Stimulated activated CD4-positive, alpha-beta T cell treated with anti-CD3 and anti-CD28 coated beads, Interleukin-2, amount 100 ng/mL, for 48 hours (primary cell): ENCODE results near the gene ASIC2.

Experiments used
- DNase-seq, 2 donors: peaks; one replicate each; pipeline ENCODE4 v3.0.0-alpha.2; 2020

The ASIC2 gene

DNA sequence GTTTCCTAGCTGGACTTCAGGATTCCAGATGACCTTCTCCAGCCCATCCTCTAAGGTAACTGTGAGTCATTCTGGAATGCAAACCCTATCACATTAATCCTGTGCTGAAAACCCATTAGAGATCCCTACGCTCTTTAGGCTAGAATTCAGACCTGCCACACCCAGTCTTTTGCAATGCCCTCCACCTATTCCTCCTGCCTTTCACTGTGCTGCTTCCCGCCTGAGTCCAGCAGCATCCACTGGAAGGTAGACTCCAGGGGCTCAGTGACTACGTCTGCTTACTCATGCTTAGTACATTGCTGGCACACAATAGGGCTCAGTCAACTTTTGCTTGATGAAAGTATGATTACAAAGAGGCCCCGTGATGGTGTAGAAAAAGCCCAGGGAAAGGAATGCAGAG, 180.3 kb downstream of the ASIC2 start:
- DNase-seq, result no peak

- DNase-seq, result no peak
These were observed 183.6 kb downstream of the ASIC2 start for GRCh38 chr17:33109336-33110072.

DNA sequence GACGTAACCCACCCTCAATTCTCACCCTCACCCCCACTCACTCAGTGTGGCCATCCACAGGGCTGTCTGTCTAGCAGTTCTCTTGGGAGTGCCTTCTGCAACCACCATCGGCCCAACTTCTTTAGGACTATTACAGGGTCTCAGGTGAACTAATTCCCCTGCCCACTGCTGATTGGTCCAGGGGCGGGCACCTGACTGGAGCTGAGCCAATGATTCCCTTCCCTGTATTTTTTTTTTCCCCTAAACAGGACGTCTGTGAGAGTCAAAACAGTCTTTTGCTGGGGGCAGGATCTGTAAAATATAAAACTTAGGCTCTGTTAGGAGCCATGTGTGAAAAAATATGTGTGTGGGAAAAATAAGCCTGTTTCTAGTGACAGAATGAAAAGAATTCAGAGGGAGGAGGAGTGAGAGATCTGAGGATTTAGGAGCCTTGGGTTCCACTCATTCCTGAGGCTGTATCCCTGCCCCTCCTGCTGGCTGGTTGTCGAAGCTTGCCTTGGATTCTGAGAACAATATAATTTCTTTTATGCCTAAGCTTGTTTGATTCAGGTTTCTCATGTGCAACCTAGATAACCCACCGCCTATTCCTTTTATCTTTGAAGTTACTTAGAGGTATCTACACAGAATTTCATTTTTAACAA, 186.4 kb downstream of the ASIC2 start:
- DNase-seq, result no peak

GRCh38 chr17:33105911-33106310, 187.2 kb downstream of the ASIC2 start:
- no peak for DNase-seq

DNA sequence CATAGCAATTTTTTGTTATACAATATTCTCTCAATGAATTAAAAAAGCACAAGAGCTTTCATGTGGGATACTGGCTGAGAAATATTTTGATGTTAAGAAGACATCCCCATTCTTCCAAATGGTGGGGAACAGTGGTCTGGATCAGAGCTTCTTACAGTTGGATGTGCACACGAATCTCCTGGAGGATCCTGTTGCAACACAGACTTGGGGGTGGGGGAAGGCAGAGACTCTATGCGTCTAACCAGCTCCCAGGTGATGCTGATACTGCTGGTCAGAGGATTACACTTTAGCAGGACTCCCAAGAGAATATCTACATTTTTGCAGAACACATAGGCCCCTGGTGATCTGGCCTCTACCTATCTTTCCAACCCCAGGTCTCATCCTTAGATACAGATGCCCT, 193.2 kb downstream of the ASIC2 start:
- DNase-seq, result no peak

DNA sequence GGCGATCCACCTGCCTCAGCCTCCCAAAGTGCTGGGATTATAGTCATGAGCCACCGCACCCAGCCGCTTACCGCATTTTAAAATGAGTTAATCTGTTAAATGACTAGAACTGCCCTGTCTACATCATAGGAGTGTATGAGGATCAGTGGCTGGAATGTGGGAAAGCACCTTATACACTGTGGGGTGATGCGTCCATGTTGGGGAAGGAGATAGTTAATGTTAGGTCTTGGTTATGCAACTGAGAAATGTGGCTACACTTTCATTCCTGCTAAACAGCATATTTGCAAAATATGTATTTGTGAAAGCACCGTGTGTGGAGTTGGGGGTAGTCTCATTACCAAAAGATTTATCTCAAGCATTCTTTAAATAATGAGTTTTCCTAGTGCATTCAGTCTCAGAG, 193.8 kb downstream of the ASIC2 start:
- no peak for DNase-seq

GRCh38 chr17:33097411-33097810, 195.7 kb downstream of the ASIC2 start:
- no peak for DNase-seq

DNA sequence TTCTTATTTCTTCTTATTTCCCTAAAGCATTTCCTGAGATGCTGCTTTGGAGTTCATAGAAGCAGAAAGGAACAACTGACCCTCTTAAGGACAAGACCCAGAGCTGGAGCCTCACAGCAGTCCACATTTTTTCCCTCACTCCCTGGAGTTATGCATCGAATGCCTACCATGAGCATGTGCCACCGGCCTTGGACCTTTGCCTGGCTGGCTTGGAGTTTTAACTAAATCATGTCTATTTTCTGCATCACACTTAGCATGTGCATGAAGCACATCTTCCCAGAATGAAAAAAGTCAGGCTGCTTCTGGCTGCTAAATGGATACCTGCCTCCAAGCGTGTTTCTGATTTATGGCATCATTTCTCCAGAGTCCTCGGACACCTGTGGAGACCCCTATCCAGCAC, 196.9 kb downstream of the ASIC2 start:
- DNase-seq, result no peak

- DNase-seq, result no peak
These were observed 201.8 kb downstream of the ASIC2 start for GRCh38 chr17:33091271-33091670.

GRCh38 chr17:33090806-33091205, 202.3 kb downstream of the ASIC2 start:
- no peak for DNase-seq

- DNase-seq, result no peak
These were observed 206.2 kb downstream of the ASIC2 start for GRCh38 chr17:33086878-33087277.

DNA sequence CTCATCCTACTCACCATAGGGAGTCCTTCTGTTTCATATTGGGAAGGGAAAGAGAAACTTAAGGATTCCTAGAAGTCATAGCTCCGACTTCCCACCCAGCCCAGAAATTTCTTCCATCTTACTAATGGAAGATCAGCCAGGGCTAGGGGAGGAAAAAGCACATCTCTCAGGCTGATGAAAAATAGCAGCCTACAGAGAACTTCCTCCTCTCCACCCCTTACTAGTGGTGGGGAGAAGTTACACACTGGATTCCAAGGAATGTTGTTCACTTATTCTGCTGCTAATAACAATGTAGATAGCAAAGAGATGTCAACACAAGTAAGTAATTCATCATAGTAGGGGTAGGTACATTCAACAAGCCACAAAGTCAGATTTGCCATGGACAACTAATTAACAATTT, 207.1 kb downstream of the ASIC2 start:
- DNase-seq, result no peak

GRCh38 chr17:33085256-33085655, 207.8 kb downstream of the ASIC2 start:
- DNase-seq, result no peak

DNA sequence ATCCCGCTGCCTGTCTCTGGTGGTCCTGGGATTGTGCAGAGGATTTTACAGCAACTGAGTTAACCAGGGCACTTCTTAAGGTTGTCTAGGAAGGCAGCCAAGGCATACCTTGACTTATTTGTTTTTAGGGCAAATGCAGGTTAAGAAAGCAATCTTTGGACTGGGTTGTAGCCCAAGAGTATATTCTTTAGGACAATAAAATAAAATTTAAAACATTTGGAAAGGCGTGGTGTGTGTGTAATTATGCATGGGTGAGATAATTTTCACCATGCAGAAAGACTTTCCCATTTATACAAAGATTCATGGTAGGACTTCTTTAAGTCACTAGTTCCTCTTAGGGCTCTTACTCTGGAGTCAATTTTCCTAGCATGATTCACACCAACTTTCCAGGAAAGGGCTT, 208.3 kb downstream of the ASIC2 start:
- no peak for DNase-seq

DNA sequence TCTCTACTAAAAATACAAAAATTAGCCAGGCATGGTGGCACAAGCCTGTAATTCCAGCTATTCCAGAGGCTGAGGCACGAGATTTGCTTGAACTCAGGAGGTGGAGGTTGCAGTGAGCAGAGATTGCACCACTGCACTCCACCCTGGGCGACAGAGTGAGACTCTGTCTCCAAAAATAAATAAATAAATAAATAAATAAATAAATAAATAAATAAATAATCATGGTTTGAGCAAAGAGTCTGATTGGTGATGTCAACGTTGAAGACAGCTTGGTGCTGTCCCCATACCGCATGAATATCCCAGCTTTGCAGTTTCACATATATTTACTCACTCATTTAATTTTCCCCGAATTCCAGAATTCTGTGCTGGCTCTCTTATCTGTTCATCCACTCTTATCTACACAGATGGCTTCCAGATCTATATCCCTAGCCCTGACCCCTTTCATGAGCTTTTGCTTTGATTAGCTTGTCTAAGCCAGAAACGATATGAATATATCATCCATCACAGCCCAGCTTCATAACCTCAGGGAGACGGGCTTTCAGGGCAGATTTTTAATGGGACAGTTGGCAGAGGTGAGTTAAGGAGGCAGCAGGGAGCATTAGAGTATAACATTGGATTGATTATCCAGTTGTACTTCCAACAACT, 210.4 kb downstream of the ASIC2 start:
- no peak for DNase-seq

- DNase-seq, result no peak
These were observed 213.0 kb downstream of the ASIC2 start for GRCh38 chr17:33080091-33080490.

GRCh38 chr17:33079201-33079600, 213.9 kb downstream of the ASIC2 start:
- DNase-seq, result no peak

DNA sequence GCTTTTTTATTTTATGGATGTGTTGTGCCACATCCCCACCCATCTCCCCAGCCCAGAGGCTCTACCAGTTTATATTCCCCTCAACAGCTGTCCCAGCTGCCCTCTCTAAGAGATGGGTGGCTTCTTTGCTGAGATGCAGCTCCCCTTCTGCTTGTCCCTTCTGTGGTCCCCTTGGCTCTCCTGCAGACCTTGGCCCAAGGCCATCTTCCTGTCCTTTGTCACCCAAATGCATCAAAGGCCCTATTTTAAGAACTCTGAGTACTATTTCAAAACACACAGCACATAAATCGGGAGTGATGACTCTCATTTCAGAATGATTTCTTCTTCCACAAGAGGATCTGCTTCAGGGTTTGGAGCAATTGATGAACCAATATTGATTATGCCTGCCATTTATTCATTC, 216.1 kb downstream of the ASIC2 start:
- DNase-seq, result no peak

DNA sequence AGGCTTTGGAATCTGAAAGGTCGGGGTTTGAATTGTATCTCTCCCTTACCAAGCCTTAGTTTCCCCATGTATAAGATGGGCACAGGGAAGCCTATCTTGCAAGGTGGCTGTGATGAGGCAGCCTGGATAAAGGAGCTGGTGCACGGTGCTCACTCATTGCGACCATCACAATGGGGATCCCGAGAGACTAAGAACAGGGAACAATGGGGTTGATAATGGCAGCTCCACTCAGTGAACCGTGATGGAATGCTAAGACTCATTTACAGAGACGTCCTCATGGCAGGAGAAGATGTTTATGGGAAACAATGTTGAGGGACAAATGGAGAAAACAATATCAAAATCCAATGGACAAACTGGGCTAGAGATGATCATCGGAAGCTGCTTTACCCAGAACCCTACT, 219.7 kb downstream of the ASIC2 start:
- DNase-seq, result no peak

- DNase-seq, result no peak
These were observed 220.5 kb downstream of the ASIC2 start for GRCh38 chr17:33072421-33073161.

DNA sequence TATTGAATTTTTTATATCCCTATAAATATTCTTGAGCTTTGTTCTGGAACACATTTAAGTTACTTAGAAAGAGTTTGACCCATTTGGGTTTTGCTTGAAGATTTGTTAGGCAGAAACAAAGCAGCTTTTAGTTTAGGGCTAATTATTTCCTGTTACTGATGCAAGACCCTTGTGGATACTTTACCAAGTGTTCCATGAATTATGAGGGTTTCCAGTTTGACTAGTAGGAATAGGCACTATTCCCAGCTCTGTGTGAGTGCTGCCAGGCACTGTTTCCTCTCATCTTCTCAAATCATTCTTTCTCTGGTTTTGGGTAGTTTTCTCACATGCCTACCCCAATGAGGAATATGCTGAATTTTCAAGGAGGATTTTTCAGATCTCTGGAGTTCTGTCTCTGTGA, 221.4 kb downstream of the ASIC2 start:
- no peak for DNase-seq

DNA sequence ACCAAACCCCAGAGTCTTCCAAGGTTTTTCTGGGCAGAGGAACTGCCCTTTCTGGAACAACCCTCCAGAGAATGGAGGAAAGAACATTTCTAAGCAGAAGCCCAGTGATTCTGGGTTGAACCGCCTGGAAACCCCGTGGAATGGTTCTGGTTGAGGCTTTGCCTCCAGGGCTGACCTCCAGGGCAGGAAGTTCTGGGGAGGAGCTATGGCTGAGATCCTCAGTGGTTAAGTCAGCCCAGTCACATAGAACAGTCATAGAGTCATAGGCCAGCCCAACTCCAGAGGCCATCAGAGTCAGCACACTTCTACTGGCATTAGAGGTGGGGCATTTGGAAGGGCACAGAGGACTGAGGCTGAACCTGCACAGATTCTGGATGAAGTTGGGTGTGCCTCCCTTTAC, 235.5 kb downstream of the ASIC2 start:
- DNase-seq, result no peak

- no peak for DNase-seq
These were observed 236.5 kb downstream of the ASIC2 start for GRCh38 chr17:33056399-33057146.
